CD14-positive monocyte (primary cell): ENCODE results near the gene MAD1L1. TPM values are rescaled to one million over a fixed set of nuclear protein-coding genes. Genes with fewer than 3 reads are reported as not detected.

Source experiments
- DNase-seq, 3 donors: peaks; one replicate each; pipeline ENCODE4 v3.0.0-alpha.2; 2011 to 2022
- H2AFZ ChIP-seq: 2 replicates; pipeline ENCODE4 v1.6.0; 2012; ENCODE audit warnings: mild to moderate bottlenecking, low read depth, low read length, inconsistent platforms; ENCODE audit not compliant: insufficient read depth, poor library complexity, severe bottlenecking
- H3K27ac ChIP-seq, 2 donors: 1 replicate in 1 of 2; 2 replicates in 1 of 2; pipeline ENCODE4 v1.5.1; 2012 to 2013; ENCODE audit warnings: low read length in 2 of 2, control low read depth in 1 of 2, inconsistent platforms in 1 of 2, low read depth in 1 of 2, mild to moderate bottlenecking in 1 of 2
- H3K27me3 ChIP-seq, 2 donors: one replicate each; pipeline versions ENCODE4 v1.6.0 to v1.6.1; 2011 to 2013; ENCODE audit warnings: low read length in 2 of 2; ENCODE audit not compliant: control insufficient read depth in 2 of 2, insufficient read depth in 2 of 2
- H3K36me3 ChIP-seq, 2 donors: replicated peaks in 1 of 2; 1 replicate in 1 of 2; 2 replicates in 1 of 2; pipeline versions ENCODE4 v1.5.1 to v1.6.1; 2012 to 2013; ENCODE audit warnings: low read length in 2 of 2, control low read depth in 1 of 2, inconsistent platforms in 1 of 2, mild to moderate bottlenecking in 1 of 2; ENCODE audit not compliant: insufficient read depth in 2 of 2, control insufficient read depth in 1 of 2
- H3K4me1 ChIP-seq, 2 donors: 1 replicate in 1 of 2; 2 replicates in 1 of 2; pipeline versions ENCODE4 v1.5.1 to v1.6.1; 2012 to 2013; ENCODE audit warnings: low read length in 2 of 2, control low read depth in 1 of 2, inconsistent platforms in 1 of 2, mild to moderate bottlenecking in 1 of 2, moderate library complexity in 1 of 2; ENCODE audit not compliant: insufficient read depth in 2 of 2, control insufficient read depth in 1 of 2
- H3K4me2 ChIP-seq: replicated peaks from 2 replicates; pipeline ENCODE3; 2012; ENCODE audit warnings: low read length, moderate library complexity, mild to moderate bottlenecking; ENCODE audit not compliant: poor library complexity, severe bottlenecking; ENCODE audit errors: extremely low read depth
- H3K4me3 ChIP-seq, 3 experiments: fragments of 200-600 bp in 1 of 3; sonication (generic) in 1 of 3; replicated peaks in 1 of 3; 1 replicate in 2 of 3; 2 replicates in 1 of 3; pipeline ENCODE4 v1.5.1; 2011 to 2013; ENCODE audit warnings: low read length in 3 of 3, mild to moderate bottlenecking in 3 of 3, control low read depth in 2 of 3, low read depth in 2 of 3, inconsistent platforms in 1 of 3, moderate library complexity in 1 of 3
- H3K79me2 ChIP-seq: 2 replicates; pipeline ENCODE4 v1.6.0; 2012; ENCODE audit warnings: mild to moderate bottlenecking, control low read depth, inconsistent platforms, low read length, moderate library complexity; ENCODE audit not compliant: insufficient read depth
- H3K9ac ChIP-seq: 2 replicates; pipeline ENCODE4 v1.6.0; 2017; ENCODE audit warnings: low read length, mild to moderate bottlenecking; ENCODE audit not compliant: insufficient read depth, poor library complexity, severe bottlenecking
- H3K9me3 ChIP-seq, 2 donors: replicated peaks in 1 of 2; 1 replicate in 1 of 2; 2 replicates in 1 of 2; pipeline versions ENCODE4 v1.5.1 to v1.6.1; 2012 to 2013; ENCODE audit warnings: low read length in 2 of 2, control low read depth in 1 of 2; ENCODE audit not compliant: control insufficient read depth in 1 of 2, insufficient read depth in 1 of 2
- H4K20me1 ChIP-seq: 2 replicates; pipeline ENCODE4 v1.6.0; 2012; ENCODE audit warnings: mild to moderate bottlenecking, low read length, control low read depth, moderate library complexity; ENCODE audit not compliant: insufficient read depth
- H3K27ac Mint-ChIP-seq, 7 donors: one replicate each; pipeline ENCODE4 v1.8.0; 2020; ENCODE audit warnings: mild to moderate bottlenecking in 7 of 7, mixed read lengths in 7 of 7, moderate library complexity in 6 of 7, inconsistent platforms in 2 of 7
- H3K27me3 Mint-ChIP-seq, 3 donors: one replicate each; pipeline ENCODE4 v1.8.0; 2021 to 2022; ENCODE audit warnings: low read depth in 3 of 3, mild to moderate bottlenecking in 3 of 3, mixed read lengths in 3 of 3, moderate library complexity in 3 of 3, inconsistent platforms in 1 of 3
- H3K36me3 Mint-ChIP-seq, 2 donors: one replicate each; pipeline ENCODE4 v1.8.0; 2020; ENCODE audit warnings: mixed read lengths in 2 of 2, inconsistent platforms in 1 of 2, mild to moderate bottlenecking in 1 of 2
- H3K4me1 Mint-ChIP-seq: one replicate; pipeline ENCODE4 v1.8.0; 2020; ENCODE audit warnings: mild to moderate bottlenecking, mixed read lengths
- H3K4me3 Mint-ChIP-seq, 2 donors: one replicate each; pipeline ENCODE4 v1.8.0; 2020; ENCODE audit warnings: mild to moderate bottlenecking in 2 of 2, mixed read lengths in 2 of 2, moderate library complexity in 1 of 2
- H3K9me3 Mint-ChIP-seq, 7 donors: one replicate each; pipeline ENCODE4 v1.8.0; 2020 to 2022; ENCODE audit warnings: mixed read lengths in 7 of 7, mild to moderate bottlenecking in 6 of 7, moderate library complexity in 6 of 7, inconsistent platforms in 2 of 7
- WGBS: methylation state at CpG from one replicate; pipeline ENCODE4 v1.1.5; 2013; ENCODE audit warnings: missing lambda C conversion rate; ENCODE audit not compliant: insufficient coverage; 5-methylcytosine and 5-hydroxymethylcytosine counted together
- intact Hi-C, 2 donors: fragments of 100-400 bp; cut with micrococcal nuclease; formaldehyde crosslinking; loops; one replicate each; pipeline versions ENCODE4 v1.15.0 to v1.15.1; 2023
- polyA plus RNA-seq, 3 donors: library from polyadenylated mRNA; depleted of rRNA in 1 of 3; unstranded in 2 of 3; stranded (reverse) in 1 of 3; fragments of 300-500 nt in 2 of 3; fragments of >200 nt in 1 of 3; fragmentation: Illumina TruSeq in 2 of 3; gene quantifications; 1 replicate in 2 of 3; 2 replicates in 1 of 3; pipeline ENCODE4 v1.2.3, GENCODE V29; 2012 to 2021
- TF ChIP-seq, protein P1 (sequence below): fragments of 200-600 bp; IDR thresholded peaks from one replicate; pipeline ENCODE4 v1.8.0; 2022; ENCODE audit warnings: antibody characterized with exemption, mild to moderate bottlenecking

MAD1L1 gene
- polyA plus RNA-seq, 3 donors = 22.0 to 39.4 (median 33.2) TPM

GRCh38 chr7:2012044-2012900 lies 220.5 kb downstream of the MAD1L1 start:
- Mint-ChIP-seq H3K27ac (peak overlapping the region in 3 of 7 donors; percentile 21 to 65 (median 39)), H3K9me3 (peaks cover 0 to 5% (median 0%) of the 10 kb centered on the region in 7 donors), H3K36me3 (peaks cover 29 to 50% of the 10 kb centered on the region in 2 donors), H3K4me1 (no peaks in the 10 kb centered on the region), H3K4me3 (no peak overlapping the region), H3K27me3 (no peaks in the 10 kb centered on the region)
- Histone ChIP-seq H4K20me1 (no peaks in the 10 kb centered on the region), H3K27me3 (no peaks in the 10 kb centered on the region), H3K27ac (no peak overlapping the region), H3K4me2 (no peak overlapping the region), H3K9ac (no peak overlapping the region), H2AFZ (no peak overlapping the region), H3K9me3 (no peaks in the 10 kb centered on the region), H3K79me2 (no peaks in the 10 kb centered on the region), H3K36me3 (peaks cover 13 to 18% of the 10 kb centered on the region in 2 donors), H3K4me1 (peaks cover 0 to 2% of the 10 kb centered on the region in 2 donors), H3K4me3 (no peak overlapping the region)
- TF ChIP-seq, protein P1, sequence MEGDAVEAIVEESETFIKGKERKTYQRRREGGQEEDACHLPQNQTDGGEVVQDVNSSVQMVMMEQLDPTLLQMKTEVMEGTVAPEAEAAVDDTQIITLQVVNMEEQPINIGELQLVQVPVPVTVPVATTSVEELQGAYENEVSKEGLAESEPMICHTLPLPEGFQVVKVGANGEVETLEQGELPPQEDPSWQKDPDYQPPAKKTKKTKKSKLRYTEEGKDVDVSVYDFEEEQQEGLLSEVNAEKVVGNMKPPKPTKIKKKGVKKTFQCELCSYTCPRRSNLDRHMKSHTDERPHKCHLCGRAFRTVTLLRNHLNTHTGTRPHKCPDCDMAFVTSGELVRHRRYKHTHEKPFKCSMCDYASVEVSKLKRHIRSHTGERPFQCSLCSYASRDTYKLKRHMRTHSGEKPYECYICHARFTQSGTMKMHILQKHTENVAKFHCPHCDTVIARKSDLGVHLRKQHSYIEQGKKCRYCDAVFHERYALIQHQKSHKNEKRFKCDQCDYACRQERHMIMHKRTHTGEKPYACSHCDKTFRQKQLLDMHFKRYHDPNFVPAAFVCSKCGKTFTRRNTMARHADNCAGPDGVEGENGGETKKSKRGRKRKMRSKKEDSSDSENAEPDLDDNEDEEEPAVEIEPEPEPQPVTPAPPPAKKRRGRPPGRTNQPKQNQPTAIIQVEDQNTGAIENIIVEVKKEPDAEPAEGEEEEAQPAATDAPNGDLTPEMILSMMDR = no peak
- intact Hi-C loops = loop anchor here in 1 of 2 donors (10.0 kb wide), 1 partner anchor 67 kb away; no protein-coding TSS in a partner anchor
- 94% methylated on average over 23 of the region's 28 CpGs for WGBS
- no peak for DNase-seq

- H3K27ac ChIP-seq = no peak overlapping the region
- no peaks in the 10 kb centered on the region for H3K79me2 ChIP-seq
- TF ChIP-seq, protein P1 = no peak
- H3K4me1 Mint-ChIP-seq = no peaks in the 10 kb centered on the region
- peaks cover 0 to 5% (median 0%) of the 10 kb centered on the region in 7 donors for H3K9me3 Mint-ChIP-seq
- H3K36me3 Mint-ChIP-seq = peaks cover 21 to 42% of the 10 kb centered on the region in 2 donors
- no peaks in the 10 kb centered on the region for H3K27me3 Mint-ChIP-seq
- intact Hi-C loops = loop anchor here in 1 of 2 donors (10.0 kb wide), 1 partner anchor 67 kb away; no protein-coding TSS in a partner anchor
- H3K9ac ChIP-seq = no peak overlapping the region
- DNase-seq = no peak
- H3K4me3 Mint-ChIP-seq = no peak overlapping the region
- H3K36me3 ChIP-seq = peaks cover 13 to 18% of the 10 kb centered on the region in 2 donors
- H3K9me3 ChIP-seq = no peaks in the 10 kb centered on the region
- H3K4me3 ChIP-seq = no peak overlapping the region
- H3K4me2 ChIP-seq = no peak overlapping the region
- H3K27ac Mint-ChIP-seq = peak overlapping the region in 1 of 7 donors; percentile 68
- WGBS = 95% methylated on average over 16 of the region's 17 CpGs
- H3K4me1 ChIP-seq = no peaks in the 10 kb centered on the region
- no peaks in the 10 kb centered on the region for H4K20me1 ChIP-seq
- no peak overlapping the region for H2AFZ ChIP-seq
- no peaks in the 10 kb centered on the region for H3K27me3 ChIP-seq
Observed at GRCh38 chr7:2011266-2012043, 221.3 kb downstream of the MAD1L1 start.
